HUDEP-2 (cell line): Measurements from ENCODE around the gene ST3GAL2.
"Not testable (repeated sequence)": the region's sequence is repeated elsewhere in the genome, so short reads cannot be mapped to it uniquely, and the experiment has no call there.

Experiments
- DNase-seq, 76 experiments: peaks; one replicate each; lab custom pipeline; 2025; ENCODE audit not compliant: unreplicated experiment in 76 of 76; lab: John Stamatoyannopoulos, UW

Gene ST3GAL2

GRCh38 chr16:70419384-70420327 is 19.2 kb downstream of the ST3GAL2 start:
- DNase-seq = peak in 1 of 76 experiments; percentile 28

- DNase-seq = no peak
Measured at GRCh38 chr16:70418993-70419318, 19.9 kb downstream of the ST3GAL2 start.

- DNase-seq = no peak
Measured at GRCh38 chr16:70418274-70418992, 20.5 kb downstream of the ST3GAL2 start.

- DNase-seq = no peak
Measured at GRCh38 chr16:70417661-70418060, 21.2 kb downstream of the ST3GAL2 start.

- no peak for DNase-seq
Measured at GRCh38 chr16:70416748-70417616, 21.9 kb downstream of the ST3GAL2 start.

GRCh38 chr16:70413572-70413971 is 25.3 kb downstream of the ST3GAL2 start:
- DNase-seq = not testable (repeated sequence)

GRCh38 chr16:70412385-70412784 is 26.5 kb downstream of the ST3GAL2 start:
- no peak for DNase-seq

GRCh38 chr16:70410734-70411133 is 28.2 kb downstream of the ST3GAL2 start:
- DNase-seq = no peak

GRCh38 chr16:70407811-70408274 is 31.1 kb downstream of the ST3GAL2 start:
- DNase-seq = peak in 34 of 76 experiments; percentile 6 to 69 (median 28)

GRCh38 chr16:70406104-70406503 is 32.8 kb downstream of the ST3GAL2 start:
- not testable (repeated sequence) for DNase-seq

GRCh38 chr16:70402916-70403659 is 35.8 kb downstream of the ST3GAL2 start:
- DNase-seq = no peak

- DNase-seq = peak in 1 of 76 experiments; percentile 40
Measured at GRCh38 chr16:70399951-70400350, 38.9 kb downstream of the ST3GAL2 start.

GRCh38 chr16:70399381-70399780 is 39.5 kb downstream of the ST3GAL2 start:
- DNase-seq = peak in 67 of 76 experiments; percentile 10 to 82 (median 54)

GRCh38 chr16:70398177-70398743 is 40.6 kb downstream of the ST3GAL2 start:
- DNase-seq = no peak

GRCh38 chr16:70396246-70396904 is 42.5 kb downstream of the ST3GAL2 start:
- peak in 73 of 76 experiments; percentile 31 to 94 (median 79) for DNase-seq

GRCh38 chr16:70395345-70395901 is 43.5 kb downstream of the ST3GAL2 start:
- DNase-seq = peak in 72 of 76 experiments; percentile 18 to 84 (median 69)

- no peak for DNase-seq
Measured at GRCh38 chr16:70394853-70395252, 44.0 kb downstream of the ST3GAL2 start.

- DNase-seq = no peak
Measured at GRCh38 chr16:70393662-70394061, 45.2 kb downstream of the ST3GAL2 start.

GRCh38 chr16:70392606-70393005 is 46.3 kb downstream of the ST3GAL2 start:
- no peak for DNase-seq
